ENCODE data around the gene TMPRSS11D.

- TF ChIP-seq CTCF (IDR thresholded peaks at IDR 0.05) (no peak), POLR2A (IDR thresholded peaks at IDR 0.05) (no peak)
Measured at GRCh38 chr4:67880866-67881610, 2.8 kb downstream of the TMPRSS11D start.

Measured in transverse colon (tissue), 3 donors.